KOPT-K1 (cell line): ENCODE results near the gene CACNA2D3.

Experiments used
- H3K27ac ChIP-seq: fragments of 200-600 bp; sonication (generic); 2 replicates; pipeline ENCODE4 v1.5.1; 2016; ENCODE audit warnings: antibody characterized with exemption, mild to moderate bottlenecking, low read depth, low read length; ENCODE audit not compliant: poor library complexity, severe bottlenecking
- H3K36me3 ChIP-seq: fragments of 200-600 bp; sonication (generic); 2 replicates; pipeline ENCODE4 v1.5.1; 2017; ENCODE audit warnings: antibody characterized with exemption, mild to moderate bottlenecking, low read length, moderate library complexity; ENCODE audit not compliant: insufficient read depth
- H3K9me3 ChIP-seq: fragments of 200-600 bp; sonication (generic); 2 replicates; pipeline ENCODE4 v1.5.1; 2017; ENCODE audit warnings: antibody characterized with exemption, low read length, mild to moderate bottlenecking; ENCODE audit not compliant: insufficient read depth, poor library complexity, severe bottlenecking

CACNA2D3 gene

GRCh38 chr3:54176106-54176505 is 53.8 kb downstream of the CACNA2D3 start:
- no peaks in the 10 kb centered on the region for H3K36me3 ChIP-seq
- H3K9me3 ChIP-seq = no peaks in the 10 kb centered on the region
- H3K27ac ChIP-seq = no peak overlapping the region

- no peak overlapping the region for H3K27ac ChIP-seq
- no peaks in the 10 kb centered on the region for H3K9me3 ChIP-seq
- H3K36me3 ChIP-seq = no peaks in the 10 kb centered on the region
These were observed 55.5 kb downstream of the CACNA2D3 start for GRCh38 chr3:54177816-54178215.

GRCh38 chr3:54178376-54178775 is 56.0 kb downstream of the CACNA2D3 start:
- H3K9me3 ChIP-seq = no peaks in the 10 kb centered on the region
- no peak overlapping the region for H3K27ac ChIP-seq
- no peaks in the 10 kb centered on the region for H3K36me3 ChIP-seq

- no peak overlapping the region for H3K27ac ChIP-seq
- H3K9me3 ChIP-seq = no peaks in the 10 kb centered on the region
- H3K36me3 ChIP-seq = no peaks in the 10 kb centered on the region
These were observed 58.6 kb downstream of the CACNA2D3 start for GRCh38 chr3:54180921-54181320.

GRCh38 chr3:54182242-54182641 is 59.9 kb downstream of the CACNA2D3 start:
- H3K36me3 ChIP-seq = no peaks in the 10 kb centered on the region
- H3K27ac ChIP-seq = no peak overlapping the region
- no peaks in the 10 kb centered on the region for H3K9me3 ChIP-seq

GRCh38 chr3:54185740-54186139 is 63.4 kb downstream of the CACNA2D3 start:
- Histone ChIP-seq H3K27ac (no peak overlapping the region), H3K36me3 (no peaks in the 10 kb centered on the region), H3K9me3 (no peaks in the 10 kb centered on the region)

- Histone ChIP-seq H3K9me3 (no peaks in the 10 kb centered on the region), H3K36me3 (no peaks in the 10 kb centered on the region), H3K27ac (no peak overlapping the region)
These were observed 65.9 kb downstream of the CACNA2D3 start for GRCh38 chr3:54188176-54188791.

- no peaks in the 10 kb centered on the region for H3K9me3 ChIP-seq
- H3K36me3 ChIP-seq = no peaks in the 10 kb centered on the region
- H3K27ac ChIP-seq = no peak overlapping the region
These were observed 68.9 kb downstream of the CACNA2D3 start for GRCh38 chr3:54191220-54191619.

- H3K9me3 ChIP-seq = no peaks in the 10 kb centered on the region
- no peak overlapping the region for H3K27ac ChIP-seq
- H3K36me3 ChIP-seq = no peaks in the 10 kb centered on the region
These were observed 69.7 kb downstream of the CACNA2D3 start for GRCh38 chr3:54192026-54192425.

- Histone ChIP-seq H3K9me3 (no peaks in the 10 kb centered on the region), H3K27ac (no peak overlapping the region), H3K36me3 (no peaks in the 10 kb centered on the region)
These were observed 70.7 kb downstream of the CACNA2D3 start for GRCh38 chr3:54193093-54193492.

- no peaks in the 10 kb centered on the region for H3K9me3 ChIP-seq
- no peaks in the 10 kb centered on the region for H3K36me3 ChIP-seq
- H3K27ac ChIP-seq = no peak overlapping the region
These were observed 74.1 kb downstream of the CACNA2D3 start for GRCh38 chr3:54196360-54196991.

- Histone ChIP-seq H3K9me3 (no peaks in the 10 kb centered on the region), H3K27ac (no peak overlapping the region), H3K36me3 (no peaks in the 10 kb centered on the region)
These were observed 75.2 kb downstream of the CACNA2D3 start for GRCh38 chr3:54197509-54197908.

GRCh38 chr3:54198556-54198955 is 76.2 kb downstream of the CACNA2D3 start:
- Histone ChIP-seq H3K9me3 (no peaks in the 10 kb centered on the region), H3K27ac (no peak overlapping the region), H3K36me3 (no peaks in the 10 kb centered on the region)

- H3K36me3 ChIP-seq = no peaks in the 10 kb centered on the region
- no peak overlapping the region for H3K27ac ChIP-seq
- H3K9me3 ChIP-seq = no peaks in the 10 kb centered on the region
These were observed 79.7 kb downstream of the CACNA2D3 start for GRCh38 chr3:54202054-54202453.

- H3K27ac ChIP-seq = no peak overlapping the region
- H3K36me3 ChIP-seq = no peaks in the 10 kb centered on the region
These were observed 80.4 kb downstream of the CACNA2D3 start for GRCh38 chr3:54202651-54203248.

GRCh38 chr3:54206874-54207273 is 84.5 kb downstream of the CACNA2D3 start:
- Histone ChIP-seq H3K27ac (no peak overlapping the region), H3K36me3 (no peaks in the 10 kb centered on the region), H3K9me3 (no peaks in the 10 kb centered on the region)

More at GRCh38 chr3:54202651-54203248, 80.4 kb downstream of the CACNA2D3 start:
- H3K9me3 ChIP-seq = no peaks in the 10 kb centered on the region
